GM15510 (cell line): ENCODE measurements around the gene FAM200B.

Experiments used
- POLR2A ChIP-seq: IDR thresholded peaks from 3 replicates; pipeline ENCODE4 v1.6.1; 2011; ENCODE audit warnings: borderline replicate concordance; ENCODE audit not compliant: insufficient read length; ENCODE audit errors: extremely low read depth

Gene FAM200B

GRCh38 chr4:15658781-15659180 is 22.8 kb upstream of the FAM200B start:
- no peak for TF ChIP-seq POLR2A

DNA sequence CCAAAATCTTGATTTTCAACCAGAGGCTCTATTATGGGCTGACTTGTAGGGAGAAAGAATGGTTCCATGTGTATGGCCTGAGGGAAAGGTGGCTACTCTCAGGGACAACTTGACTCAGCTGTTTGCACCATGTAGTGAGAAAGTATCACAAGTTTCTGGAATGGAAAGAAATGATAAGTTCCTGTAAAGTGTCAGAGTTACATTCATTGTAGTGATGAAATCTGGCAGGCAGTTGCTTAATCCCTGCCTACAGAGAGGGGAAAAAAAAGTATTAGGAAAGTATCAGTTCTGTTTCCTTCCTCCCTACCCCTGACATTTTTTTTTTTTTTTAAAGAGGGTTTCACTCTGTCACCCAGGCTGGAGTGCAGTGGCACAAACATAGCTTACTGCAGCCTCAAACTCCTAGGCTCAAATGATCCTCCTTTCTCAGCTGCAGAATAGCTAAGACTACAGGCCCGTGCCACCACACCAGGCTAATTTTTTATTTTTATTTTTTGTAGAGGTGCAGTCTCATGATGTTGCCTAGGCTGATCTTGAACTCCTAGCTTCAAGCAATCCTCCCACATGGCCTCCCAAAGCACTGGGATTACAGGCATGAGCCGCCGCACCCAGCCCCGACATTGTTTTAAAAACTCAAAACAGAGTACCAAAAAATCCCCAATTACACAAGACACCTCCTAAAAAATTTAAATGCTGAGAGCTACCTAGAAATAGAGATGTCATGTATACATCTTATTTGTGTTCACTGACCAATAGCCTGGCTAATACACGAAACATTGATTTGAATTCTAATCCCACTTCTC is 21.7 kb upstream of the FAM200B start:
- no peak for TF ChIP-seq POLR2A

DNA sequence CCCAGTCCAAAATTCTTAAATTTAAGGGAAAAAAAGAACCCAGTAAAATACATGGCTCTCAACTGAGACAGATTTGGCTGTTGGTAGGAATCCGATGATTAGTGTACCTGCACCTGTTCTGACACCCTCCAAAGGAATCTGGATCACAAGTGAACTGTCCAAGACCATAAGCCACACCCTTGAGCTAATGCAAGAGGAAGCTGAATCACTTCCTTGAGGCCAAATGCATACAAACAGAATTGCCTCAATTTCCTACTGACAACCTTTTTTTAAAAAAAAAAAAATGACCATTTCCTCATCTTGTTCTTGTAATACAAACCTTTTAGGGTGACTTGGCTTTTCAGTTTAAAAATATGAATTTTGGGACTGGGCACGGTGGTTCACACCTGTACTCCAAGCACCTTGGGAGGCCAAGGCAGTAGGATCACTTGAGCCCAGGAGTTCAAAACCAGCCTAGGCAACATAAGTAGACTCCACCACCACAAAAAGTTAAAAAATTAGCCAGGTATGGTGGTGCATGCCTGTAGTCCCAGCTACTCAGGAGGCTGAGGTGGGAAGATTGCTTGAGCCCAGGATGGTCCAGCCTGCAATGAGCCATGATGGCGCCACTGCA is 15.8 kb upstream of the FAM200B start:
- TF ChIP-seq POLR2A, result no peak

- TF ChIP-seq POLR2A, result no peak
Observed at GRCh38 chr4:15667006-15667405, 14.6 kb upstream of the FAM200B start.

- no peak for TF ChIP-seq POLR2A
Observed at GRCh38 chr4:15668566-15669435, 12.8 kb upstream of the FAM200B start.

GRCh38 chr4:15670576-15670975 is 11.1 kb upstream of the FAM200B start:
- TF ChIP-seq POLR2A, result no peak

GRCh38 chr4:15672101-15672500 is 9.5 kb upstream of the FAM200B start:
- no peak for TF ChIP-seq POLR2A

DNA sequence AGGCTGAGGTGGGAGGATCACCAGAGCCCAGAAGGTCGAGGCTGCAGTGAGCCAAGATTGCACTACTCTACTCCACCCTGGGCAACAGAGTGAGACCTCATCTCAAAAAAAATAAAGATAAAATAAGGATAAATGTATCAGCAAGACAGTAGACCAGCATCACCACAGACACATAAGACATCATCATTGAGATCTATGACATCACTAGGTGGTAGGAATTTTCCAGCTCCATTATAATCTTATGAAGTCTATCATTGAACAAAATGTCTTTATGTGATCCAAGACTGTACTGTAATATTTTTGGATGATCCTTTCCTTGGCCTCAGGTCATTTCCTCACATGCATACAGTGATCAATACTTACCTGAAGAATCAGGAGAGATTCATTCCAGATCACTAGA is 8.3 kb upstream of the FAM200B start:
- TF ChIP-seq POLR2A, result no peak

DNA sequence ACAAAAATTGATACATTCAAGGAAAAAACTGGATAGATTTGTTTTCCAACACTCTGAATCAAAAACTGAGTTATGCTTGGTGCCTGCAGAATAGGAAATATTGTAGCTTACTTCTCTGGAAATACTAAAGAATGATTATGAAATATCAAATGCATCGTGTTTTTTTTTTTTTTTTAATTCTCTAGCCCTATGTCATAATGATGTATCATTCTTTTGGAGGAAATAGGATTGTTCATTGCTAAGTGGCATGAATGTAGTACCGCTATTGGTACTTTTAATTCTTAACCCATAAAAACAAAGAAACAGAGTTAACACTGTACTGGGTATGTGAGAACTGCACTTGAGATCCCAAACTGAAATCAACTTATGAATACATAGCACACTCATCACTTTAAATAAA is 7.6 kb upstream of the FAM200B start:
- no peak for TF ChIP-seq POLR2A

GRCh38 chr4:15674926-15675325 is 6.7 kb upstream of the FAM200B start:
- TF ChIP-seq POLR2A, result no peak

GRCh38 chr4:15675356-15675755 is 6.3 kb upstream of the FAM200B start:
- TF ChIP-seq POLR2A, result no peak

- no peak for TF ChIP-seq POLR2A
Observed at GRCh38 chr4:15676039-15676438, 5.6 kb upstream of the FAM200B start.

GRCh38 chr4:15676899-15677298 is 4.7 kb upstream of the FAM200B start:
- no peak for TF ChIP-seq POLR2A

DNA sequence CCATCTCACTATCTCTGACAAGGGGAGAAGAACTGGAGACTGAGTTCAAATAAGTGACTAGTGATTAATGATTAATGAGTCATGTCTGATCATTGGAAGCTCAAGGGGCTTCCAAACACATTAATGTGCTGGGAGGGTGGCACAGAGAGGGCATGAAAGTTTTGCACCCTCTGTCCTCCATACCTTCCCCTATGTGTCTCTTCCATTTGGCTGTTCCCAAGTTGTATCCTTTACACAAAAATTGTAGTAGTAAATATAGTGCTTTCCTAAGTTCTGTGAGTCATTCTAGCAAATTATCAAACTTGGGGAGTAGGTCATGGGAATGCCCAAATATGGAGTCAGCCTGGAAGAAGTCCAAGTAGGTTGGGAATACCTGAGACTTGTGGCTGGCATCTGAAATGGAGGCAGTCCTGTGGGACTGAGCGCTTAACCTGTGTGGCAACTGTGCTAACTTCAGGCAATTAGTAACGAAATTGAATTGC is 4.1 kb upstream of the FAM200B start:
- no peak for TF ChIP-seq POLR2A

- TF ChIP-seq POLR2A, result no peak
Observed at GRCh38 chr4:15681067-15681371, 608 bp upstream of the FAM200B start.

- TF ChIP-seq POLR2A, result no peak
Observed at GRCh38 chr4:15682242-15683142, 865 bp downstream of the FAM200B start.

GRCh38 chr4:15683143-15683495 is 1.5 kb downstream of the FAM200B start:
- no peak for TF ChIP-seq POLR2A
